M059J (cell line): ENCODE results near the gene CIB4. TPM values are rescaled to one million over a fixed set of nuclear protein-coding genes. Genes with fewer than 3 reads are reported as not detected.

Experiments
- DNase-seq: peaks from one replicate; pipeline ENCODE4 v3.0.0-alpha.2; 2012; ENCODE audit warnings: low read depth
- total RNA-seq: library from RNA; depleted of rRNA; stranded (reverse); fragments of >200 nt; shearing (Covaris generic); gene quantifications from 2 replicates; pipeline ENCODE4 v1.2.3, GENCODE V29; 2014

The CIB4 gene
- total RNA-seq, 1 experiment from 2014 or later: not detected

DNA sequence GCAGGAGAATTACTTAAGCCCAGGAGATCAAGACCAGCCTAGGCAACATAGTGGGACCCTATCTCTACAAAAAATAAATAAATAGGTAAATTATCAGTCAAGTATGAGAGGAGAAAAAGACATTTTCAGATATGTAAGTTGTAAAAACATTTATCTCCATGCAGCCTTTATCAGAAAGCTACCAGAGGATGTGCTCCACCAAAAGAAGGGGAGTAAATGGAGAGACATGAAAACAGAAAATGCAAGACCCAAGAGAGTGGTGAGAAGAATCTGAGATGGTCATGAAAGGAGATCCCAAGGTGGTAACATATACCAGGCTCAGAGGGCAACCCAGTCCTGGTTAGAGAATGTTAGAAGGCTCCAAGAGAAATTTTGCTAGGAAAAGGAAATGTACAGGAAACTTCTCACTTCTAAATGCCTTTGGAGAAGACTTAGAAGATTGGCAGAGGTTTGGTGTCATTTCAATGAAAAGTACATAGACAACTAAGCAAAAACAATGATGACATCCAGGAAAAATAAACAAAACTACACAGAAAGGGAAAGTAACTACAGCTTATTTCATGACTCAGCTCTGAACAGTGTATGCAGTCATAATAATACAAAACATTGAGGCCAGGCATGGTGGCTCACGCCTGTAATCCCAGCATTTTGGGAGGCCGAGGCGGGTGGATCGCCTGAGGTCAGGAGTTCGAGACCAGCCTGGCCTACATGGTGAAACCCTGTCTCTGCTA, 19.5 kb downstream of the CIB4 start:
- peak; percentile 32 for DNase-seq

DNA sequence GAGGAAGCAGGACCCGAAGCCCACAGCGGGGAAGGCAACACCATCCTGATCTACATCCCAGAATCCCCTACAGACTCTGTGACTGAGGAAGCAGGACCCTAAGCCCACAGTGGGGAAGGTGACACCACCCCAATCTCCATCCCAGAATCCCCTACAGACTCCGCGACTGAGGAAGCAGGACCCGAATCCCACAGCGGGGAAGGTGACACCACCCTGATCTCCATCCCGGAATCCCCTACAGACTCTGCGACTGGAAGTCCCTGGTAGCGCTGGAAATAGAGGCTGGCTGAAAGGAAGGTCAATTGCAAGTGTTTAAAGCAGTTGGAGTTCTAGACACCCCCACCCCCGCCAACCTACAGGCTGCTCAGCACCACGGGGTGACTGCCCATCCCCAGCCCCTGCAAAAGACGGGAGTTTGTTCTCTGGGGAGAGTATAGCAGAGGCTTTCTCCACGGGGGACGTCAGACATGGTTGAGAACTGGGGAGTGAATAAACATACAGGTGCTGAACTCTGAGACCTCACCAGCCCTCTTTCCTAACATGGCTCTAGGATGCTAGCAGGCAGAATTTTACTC, 21.0 kb downstream of the CIB4 start:
- DNase-seq: no peak

DNA sequence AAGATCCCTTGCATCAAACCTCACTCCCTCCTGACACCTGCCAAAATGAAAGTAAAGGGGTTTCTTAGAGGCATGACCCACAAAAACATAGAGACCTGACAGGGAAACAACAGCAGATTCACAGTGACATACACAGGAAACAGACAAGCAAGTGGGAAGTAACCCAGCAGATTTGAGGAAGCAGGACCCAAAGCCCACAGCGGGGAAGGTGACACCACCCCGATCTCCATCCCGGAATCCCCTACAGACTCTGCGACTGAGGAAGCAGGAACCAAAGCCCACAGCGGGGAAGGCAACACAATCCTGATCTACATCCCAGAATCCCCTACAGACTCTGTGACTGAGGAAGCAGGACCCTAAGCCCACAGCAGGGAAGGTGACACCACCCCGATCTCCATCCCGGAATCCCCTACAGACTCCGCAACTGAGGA, 21.6 kb downstream of the CIB4 start:
- no peak for DNase-seq

DNA sequence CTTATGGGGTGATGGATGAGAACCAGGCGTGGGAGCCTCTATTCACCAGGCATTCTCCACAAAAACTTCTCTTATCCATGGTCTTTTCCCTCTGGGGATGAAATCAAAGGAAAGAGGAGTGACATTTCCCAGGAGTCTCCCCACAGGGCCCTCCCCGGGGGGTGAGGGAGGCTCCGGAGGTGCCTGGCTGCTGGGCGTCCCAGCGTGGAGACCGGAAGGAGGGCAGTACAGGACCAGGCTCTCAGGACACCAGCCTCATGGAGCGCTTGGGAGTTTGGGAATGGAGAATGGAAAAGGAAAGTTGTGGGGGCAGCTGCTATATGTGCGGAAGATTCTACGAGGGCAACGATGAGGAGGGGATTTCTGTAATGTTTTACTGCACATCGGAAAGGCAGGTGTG, 22.1 kb downstream of the CIB4 start:
- no peak for DNase-seq

DNA sequence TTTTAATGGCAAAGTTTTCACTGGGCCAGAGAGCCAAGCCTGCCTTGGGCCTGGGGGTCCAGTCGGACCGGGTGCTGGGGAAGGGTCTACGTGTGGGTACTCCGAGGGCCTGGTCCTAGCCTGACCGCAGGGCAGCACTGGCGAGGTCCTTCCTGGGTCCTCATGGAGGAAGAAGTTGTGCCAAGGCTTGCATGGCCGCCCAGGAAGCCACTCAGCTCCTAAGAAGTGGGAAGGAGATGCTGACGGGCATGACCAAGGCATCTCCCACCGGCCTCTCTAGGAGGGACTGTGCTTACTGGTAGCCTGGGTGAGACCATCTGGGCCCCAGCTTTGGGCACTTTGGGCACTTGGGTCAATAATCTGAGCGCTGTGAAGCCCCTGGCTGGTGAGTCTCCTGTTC, 22.6 kb downstream of the CIB4 start:
- no peak for DNase-seq

DNA sequence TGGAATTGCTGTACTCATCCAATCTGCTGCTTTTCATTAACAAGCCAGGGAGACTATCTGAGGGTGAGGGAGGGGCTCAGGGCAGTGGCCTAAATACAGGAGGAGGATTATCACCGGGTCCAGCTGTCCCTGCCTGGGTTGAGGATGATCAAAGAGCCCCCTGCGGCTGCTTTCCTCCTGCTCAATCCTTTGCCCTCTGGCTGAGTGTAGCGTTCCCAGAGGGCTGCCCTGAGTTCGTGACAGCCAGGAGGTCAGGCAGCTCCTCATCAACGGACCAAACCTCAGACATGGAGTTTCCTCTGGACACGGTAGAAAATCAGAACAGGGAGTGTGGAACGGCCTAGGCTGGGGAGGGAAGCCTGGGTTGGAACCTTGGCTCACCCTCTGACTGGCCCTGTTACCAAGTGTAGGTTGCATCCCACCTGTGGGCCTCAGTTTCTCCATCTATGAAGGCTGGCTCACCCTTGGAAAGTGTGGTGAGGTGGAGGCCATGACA, 23.5 kb downstream of the CIB4 start:
- DNase-seq: no peak

DNA sequence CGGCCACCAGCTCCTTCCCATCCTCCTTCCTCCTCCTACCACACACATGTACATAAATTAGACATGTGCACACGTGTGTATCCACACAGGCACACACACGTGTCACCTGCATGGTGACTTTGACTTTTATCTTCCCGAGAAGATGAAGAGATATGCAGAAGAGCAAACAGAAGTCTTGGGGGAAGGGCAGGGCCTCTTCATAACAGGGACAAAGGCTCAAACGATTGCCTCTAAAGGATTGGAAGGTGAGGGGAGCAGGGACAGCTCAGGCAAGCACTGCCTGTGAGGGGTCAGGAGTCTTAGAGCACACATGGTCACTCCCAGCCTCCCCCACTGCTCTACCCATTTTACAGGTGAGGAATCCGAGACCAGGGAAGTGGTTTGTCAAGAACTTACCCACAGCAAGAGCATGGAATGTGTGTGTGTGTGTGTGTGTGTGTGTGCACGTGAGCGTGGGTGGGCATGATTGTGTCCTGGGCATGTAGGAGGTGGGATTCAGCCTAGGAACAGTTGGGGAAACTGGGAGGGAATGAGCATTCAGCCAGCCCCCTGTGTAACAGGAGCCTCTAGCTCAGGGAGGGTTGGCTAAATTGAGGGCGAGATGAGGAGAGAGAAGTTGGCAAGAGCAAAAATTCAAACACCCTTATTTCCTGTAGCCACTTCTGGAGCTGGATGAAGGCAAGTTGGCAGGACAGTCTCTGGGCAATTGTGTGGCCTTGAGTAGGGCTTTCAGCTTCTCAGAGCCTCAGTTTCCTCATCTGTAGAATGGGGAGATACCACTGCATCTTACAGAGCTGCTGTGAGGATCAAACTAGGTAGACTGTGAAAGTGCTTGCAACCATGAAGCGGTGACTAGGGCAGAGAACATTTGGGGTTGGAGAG, 24.2 kb downstream of the CIB4 start:
- no peak for DNase-seq

DNA sequence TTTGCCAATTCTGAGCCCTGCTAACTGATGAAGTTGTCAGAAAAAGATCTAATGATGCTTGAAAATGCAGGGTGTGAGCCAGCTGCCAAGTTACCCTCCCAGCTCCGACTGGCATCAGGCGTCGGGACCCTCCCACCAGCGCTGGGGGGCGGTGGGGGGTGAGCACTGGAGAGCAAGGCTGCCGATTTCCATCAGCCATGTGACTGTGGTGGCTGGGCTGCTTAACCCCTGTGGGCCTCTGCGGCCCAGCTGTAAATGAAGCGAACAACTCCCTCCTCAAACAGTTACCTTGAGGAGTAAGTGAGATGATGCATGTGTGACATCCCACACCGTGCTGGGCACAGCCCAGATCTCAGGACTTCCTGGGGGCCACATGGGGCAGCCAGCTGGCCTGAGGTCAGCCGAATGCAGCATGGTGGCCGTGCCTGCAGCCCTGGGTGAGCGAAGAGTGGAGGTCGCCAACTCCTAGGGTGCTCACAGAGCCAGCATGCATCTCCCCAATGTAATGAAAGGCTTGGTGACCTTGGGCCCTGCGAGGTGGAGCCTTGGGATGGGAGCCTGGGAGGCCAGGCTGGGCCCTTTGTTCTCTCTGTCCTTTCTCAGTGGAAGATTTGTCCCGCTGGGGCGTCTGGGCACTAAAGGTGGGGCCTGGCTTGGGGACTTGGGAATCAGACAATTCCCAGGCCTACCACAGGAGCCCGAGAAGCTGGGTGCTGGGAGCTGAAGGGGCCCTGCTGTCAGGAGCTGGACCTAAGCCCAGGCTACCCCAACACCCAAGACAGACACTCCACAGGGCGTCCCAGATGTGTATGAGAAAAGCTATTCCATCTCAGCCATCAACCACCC, 25.1 kb downstream of the CIB4 start:
- no peak for DNase-seq

DNA sequence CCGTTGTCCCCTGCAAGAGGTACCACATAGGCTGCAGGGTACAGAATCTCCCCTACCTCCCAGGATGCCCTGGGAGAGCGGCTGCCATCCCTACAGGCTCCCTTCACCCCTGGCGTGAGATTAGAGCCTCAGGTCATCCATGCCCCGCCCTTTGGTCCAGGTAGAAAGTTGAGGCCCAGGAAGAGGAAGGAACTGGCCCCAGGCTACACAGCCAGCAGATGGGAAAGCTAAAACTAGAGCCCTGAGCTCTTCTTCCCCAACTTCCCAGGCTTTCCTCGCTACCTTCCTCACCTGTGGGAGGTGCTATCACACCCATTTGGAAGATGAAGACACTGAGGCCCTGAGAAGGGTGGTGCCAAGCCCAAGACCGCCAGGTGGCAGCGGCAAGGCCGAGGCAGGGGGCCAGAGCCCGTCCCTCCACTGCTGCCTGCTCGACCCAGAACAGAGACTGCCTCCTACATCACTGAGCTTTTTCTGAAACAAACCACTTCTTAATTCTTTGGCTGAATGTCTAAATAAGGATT, 25.8 kb downstream of the CIB4 start:
- DNase-seq: peak; percentile 18

DNA sequence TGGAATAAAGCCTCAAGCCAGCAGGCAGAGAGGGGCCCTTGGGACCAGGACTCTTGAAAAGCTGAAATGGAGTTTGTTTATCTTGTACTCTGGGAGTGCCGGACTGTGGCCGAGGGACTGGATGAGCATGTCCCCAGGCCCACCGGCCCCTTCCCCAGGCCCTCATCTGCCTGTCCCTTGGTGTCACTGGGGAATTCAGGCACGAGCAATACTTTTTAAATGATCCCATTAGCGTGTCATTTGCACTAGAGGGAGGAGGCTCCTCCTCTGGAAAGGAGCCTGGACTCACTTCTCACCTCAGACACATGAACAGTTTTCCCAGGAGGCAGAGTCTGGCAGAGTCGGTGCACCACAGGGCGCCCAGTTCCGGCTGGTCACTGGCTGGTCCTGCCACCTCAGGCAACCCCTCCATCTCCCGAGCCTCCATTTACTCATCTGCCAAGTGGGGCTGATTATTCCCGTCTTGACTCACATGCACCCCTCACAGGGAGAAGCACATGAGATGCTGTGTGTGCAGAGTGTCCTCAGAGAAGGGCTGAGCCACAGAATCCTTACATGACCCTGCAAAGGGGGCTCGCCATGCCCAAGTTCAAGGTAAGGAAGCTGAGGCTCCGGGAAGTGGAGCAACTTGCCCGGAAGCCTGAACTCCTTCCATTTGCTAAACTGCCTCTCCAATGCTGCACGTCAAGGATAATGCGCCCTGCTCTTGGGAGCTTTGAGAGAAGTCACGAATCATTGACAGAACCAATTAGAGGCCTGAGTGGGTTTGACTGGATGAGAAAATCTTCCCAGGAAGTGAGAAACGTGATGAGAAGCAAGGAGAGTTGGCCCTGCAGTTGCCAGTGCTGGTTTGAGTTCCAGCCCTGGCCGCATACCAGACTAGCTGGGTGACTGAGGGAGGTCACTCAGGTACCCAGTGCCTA, 26.7 kb downstream of the CIB4 start:
- no peak for DNase-seq

DNA sequence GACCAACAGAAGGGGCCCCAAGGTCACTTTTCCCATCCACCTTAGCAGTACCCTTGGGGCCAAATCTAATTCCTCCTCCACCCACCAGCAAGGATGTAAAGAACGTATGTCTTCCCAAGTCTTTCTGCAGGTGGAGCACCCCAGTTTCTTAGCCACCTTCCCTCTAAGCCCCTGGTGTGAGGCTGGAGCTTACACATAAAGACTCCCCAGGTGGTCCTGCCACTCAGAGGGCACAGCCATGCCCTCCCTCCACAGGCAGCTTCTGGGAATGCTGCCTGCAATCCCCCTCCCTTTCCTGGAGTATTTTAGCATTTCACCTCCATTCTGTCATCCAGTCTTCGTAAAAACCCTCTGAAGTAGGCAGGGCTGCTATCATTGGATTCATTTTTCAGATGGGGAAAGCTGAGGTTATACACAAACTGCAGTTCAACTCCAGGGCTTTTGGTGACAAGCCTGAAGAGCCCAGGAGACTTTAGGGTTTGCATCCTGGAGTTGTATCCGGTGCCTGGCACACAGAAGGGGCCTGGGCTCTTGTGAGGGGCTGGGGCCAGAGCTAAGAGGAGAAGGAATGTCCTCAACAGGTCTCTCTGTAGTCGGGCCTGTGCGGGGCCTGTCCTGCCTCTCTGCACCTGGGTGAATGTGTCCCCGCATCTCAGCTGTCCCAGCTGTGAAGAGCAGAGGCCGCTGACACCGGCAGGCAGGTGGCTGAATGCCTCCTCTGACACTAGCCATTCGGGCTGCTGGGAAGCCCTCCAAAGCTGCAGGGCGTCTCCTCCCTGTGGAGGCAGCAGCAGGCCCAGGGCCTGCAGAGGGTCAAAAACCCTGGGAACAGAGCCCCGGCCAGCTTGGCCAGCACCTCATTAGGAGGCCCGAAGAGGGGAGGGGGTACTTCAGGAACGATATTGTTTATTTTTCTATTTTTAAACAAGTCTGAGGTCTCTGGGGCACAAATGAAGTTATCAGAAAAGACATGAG, 27.6 kb downstream of the CIB4 start:
- no peak for DNase-seq

DNA sequence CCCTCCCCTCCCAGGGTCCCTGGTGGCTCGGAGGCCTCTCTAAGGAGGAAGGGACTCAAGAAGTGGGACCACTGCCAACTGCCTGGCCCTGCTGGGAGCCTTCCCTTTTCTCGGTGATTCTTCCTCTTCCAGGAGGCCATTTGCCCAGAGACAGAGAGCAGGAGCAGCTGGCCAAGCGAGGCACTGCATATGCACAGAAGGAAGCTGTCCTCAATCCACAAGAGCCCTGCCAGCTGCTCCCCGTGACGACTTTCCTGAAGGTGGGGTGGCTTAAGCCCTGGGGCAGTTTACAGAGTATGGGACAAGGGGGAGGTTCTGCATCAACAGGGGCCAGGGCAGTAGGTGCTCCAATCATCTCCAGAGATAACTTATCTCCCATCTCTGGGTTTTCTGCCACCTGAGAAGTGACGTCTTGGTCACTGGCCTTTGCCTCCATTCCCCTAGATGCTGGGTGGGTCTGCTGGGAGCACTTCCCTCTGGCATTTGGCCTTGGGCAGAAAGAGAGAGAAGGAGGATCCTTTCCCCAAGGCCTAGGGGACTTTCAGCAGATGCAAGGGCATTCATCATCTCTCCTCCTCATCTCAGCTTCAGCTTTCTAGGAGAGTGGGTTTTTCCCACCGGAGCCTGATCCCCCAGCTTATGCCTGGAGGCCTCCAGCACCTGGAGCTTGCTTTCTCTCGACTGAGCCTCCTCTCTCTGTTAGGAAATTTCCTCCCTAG, 28.5 kb downstream of the CIB4 start:
- DNase-seq: no peak

DNA sequence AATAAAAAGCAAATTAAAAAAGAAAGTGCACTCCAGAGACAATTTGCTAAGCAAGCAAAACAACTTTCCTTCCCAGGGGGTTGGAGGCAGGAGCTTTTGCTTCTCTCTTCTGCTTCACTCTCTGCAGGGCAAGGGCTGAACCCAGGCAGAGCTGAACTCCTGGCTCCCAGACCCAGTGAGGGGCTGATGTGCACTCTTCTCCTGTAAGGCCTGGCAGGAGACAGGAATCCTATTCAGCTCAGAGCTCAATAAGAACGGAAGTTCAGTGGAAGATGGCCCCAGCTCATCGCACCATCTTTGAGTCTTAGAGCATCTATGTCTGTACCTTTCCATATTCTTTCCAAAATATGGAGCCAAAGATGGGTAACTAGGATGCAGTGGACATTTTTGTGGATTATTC, 29.1 kb downstream of the CIB4 start:
- DNase-seq: no peak

DNA sequence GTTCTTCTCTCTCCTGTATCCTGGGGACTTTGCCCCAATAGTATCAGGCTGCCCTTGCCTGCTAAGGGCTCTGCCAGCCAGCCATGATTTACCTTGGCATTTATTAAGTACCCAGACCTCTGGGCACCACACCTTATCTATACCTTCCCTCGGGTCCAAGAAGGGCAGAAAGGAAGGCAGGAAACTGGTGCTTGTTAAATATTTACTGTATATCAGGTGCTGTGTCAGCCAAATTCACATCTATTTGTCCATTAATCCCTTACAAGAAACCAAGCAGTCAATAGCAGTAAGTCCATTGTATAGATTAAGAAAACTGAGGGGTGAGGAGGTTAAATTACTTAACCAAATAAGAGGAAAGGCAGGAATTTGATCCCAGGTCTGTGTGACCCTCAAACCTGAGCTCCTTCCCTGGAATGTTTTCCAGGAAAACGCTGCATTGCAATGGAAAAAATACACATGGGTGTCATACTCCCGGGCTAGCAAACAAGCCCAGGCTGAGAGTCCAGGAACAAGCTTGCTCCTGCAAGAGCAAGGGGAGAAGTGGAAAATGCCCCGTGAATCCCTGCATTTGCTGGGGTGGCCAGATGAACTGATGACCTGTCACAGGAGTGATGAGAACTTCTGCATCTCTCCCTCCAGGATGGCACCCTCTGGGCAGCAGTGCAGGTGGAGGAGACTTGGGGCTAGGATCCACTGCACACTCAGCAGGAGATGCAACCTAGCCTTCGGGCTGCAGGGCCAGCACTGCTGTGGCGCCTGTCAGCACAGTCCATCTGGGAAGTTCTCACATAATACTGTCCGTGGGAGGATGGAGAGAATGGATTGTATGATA, 30.4 kb downstream of the CIB4 start:
- no peak for DNase-seq

DNA sequence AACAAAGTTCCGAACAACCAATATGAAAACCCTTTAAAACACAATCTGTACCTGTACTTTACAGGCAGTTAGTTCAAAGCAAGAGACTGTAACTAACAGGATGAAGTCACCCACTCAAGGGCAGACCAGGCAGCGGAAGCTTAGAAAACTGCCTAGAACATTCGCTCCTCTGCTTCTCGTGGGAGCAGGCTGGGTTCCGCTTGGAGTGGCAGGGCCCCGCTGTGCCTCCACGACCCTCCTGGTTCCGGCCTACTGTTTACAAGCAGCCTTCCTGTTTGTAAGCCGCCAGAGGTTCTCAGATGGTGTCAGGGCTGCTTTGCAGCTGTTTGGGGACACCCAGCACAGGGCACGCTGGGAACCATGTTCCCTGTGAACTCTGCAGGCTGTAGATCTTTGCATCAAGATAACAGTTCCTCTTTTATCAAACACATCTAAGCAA, 31.3 kb downstream of the CIB4 start:
- no peak for DNase-seq

DNA sequence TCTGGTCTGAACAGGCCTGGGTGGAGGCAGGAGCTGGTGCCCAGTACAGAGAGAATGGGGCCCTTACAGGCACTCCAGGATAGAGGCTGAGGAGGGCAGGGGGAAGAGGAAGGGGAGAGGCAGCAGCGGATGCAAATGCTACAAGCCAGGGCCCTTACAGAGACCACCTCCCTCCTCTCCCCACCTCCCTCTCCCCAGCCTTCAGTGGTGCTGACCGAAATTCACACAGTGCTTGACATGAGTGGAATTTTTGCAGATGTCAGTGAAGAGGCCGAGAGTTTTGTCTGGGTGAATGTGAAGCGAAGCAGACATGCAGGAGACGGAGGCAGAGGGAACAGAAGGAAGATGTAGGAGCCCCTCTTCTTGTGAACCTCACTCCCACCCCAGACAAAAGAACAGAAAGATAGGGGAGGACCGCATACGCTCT, 31.9 kb downstream of the CIB4 start:
- no peak for DNase-seq

DNA sequence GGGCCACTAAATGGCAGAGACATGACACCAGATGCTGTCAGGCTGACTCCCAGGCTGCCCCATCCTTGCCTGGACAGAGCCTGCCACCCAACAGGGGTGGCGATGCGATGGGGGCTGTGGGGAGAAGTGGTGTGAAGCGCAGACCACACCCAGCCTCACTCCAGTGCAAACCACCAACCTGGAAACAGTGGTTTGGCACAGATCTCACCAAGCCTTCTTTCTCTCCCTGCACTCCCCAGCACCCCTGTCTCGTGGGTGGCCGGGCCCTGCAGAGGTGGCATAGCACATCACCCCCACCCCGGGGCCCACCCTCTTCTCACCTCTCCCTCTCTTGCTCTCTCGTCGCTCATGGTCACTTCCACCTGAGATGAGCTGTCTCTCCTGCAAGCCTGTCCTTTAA, 32.6 kb downstream of the CIB4 start:
- DNase-seq: no peak
